Activated T-helper 1 cell treated with anti-CD3 and anti-CD28 coated beads, Interleukin-2, amount 50 U/mL, for 16 hours (primary cell): ENCODE measurements around the gene DDR2.

ENCODE experiments used
- DNase-seq, 2 donors: peaks; one replicate each; pipeline ENCODE4 v3.0.0-alpha.2; 2020; ENCODE audit warnings: low read depth in 1 of 2, low spot score in 1 of 2

DDR2 gene

DNA sequence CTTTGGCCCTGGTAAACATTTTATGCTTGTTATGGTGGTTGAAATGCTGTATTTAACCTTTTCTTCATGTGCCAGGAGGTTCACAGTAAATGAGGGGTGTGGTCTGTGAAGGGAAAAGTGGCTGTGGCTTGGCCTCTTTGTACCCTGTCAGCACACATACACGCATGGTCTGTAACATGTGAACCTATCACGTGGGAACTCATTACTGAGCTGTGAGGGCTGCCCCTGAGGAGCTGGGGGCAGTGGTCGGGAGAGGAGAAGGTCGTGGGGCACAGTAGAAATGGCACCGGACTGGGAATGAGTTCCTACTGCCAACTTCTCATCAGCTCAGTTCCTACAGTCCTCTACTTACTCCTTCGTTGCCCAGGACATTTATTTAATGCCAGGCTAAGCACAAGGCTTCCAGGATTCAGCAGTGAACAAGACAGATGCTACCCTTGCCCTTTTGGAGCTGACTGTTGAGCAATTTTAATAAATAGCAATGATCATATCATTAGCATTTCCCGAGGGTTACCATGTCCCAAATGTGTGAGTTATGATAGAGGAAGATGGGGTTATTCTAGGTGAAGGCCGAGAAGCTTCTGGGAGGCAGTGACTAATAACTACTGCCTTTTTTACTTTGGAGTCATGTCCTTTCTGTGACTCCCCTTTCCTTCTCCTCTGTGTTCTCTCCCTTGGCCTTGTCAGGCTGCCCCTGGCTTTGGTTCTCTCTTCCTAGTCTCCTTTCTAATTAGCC is 38.8 kb downstream of the DDR2 start:
- no peak for DNase-seq

DNA sequence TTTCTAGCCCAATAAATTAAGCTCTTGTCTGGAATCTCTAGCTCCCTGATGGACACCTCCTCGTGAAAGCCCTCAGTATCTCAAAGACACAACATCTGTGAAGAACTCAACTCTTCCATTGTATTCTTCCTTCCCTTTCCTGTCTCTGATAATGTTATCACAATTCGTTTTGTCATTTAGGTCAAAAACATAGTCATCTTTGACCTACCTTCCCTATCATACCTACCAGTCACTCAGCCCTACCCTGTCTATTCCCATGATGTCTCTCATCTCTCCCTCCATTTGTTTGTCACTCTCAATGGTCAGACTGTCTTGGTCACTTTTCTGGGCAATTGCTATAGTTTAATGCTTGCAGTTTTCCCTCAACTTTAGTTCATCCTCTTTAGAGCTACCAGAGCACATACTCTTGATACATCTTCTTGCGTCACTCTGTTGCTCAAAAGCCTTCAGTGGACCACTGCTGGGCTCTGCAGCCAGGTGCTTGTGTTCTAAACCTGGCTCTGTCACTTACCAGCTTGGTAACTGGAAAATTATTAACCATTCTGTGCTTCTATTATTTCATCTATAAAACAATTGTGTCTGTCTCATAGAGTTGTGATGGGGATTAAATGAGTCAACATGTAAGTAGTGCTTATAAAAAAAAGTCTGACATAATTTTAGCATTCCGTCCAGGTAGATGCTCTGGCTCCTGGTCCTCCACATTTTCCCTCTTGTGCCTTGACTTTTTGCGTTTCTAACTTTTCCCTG is 39.6 kb downstream of the DDR2 start:
- no peak for DNase-seq

DNA sequence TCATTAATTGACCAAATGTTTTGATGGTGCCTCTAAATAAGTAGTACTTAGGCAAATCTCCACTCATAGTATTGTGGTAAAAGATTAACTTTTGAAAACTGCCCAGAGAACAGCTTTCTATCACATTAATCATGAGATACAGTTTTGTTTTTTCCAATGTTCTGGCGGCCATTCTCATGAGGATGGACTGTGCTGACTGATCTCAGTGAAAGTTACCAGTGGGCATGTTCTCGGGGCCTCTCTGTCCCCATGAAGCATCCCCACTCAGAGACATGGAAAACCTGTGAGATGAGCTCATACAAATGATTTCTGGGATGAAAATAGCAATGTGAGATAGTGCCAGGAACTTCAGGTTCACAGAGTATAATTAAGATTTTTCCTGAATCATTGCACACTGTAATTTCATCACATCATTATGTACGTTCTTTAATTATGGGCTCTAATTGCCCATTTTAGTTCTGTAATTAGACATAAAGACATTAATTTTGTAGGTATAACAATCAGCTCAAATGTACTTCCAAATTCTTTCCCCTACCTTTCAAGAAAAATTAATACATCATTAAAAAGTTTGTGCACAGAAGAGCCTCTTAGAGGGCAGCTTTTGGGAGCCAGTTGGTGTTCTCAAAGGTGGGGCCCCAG is 40.5 kb downstream of the DDR2 start:
- no peak for DNase-seq

DNA sequence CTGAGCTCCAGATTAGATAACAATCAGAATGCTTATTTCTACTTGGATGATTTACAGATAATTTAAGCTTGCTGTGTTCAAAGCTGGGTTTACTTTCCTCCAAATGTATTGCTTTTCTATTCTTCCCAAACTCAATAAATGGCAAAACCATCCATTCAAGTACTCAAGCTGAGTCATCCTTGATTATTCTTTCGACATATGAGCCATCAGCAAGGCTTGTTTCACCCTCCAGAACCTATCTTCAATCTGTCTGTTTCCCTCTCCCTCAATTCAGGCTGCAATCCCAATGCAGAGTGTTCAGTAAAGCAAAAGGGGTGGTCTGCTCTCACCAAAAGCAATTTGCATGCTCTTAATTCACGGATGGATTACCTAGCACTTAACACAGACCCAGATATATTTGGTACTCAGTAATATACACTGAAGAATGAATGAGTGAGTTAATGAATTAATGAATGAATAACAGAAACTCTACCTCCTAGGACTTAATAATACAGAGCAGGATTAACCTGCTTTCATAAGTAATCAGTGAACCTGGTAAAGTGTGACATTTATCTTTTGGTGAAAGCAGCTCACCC is 41.9 kb downstream of the DDR2 start:
- no peak for DNase-seq

DNA sequence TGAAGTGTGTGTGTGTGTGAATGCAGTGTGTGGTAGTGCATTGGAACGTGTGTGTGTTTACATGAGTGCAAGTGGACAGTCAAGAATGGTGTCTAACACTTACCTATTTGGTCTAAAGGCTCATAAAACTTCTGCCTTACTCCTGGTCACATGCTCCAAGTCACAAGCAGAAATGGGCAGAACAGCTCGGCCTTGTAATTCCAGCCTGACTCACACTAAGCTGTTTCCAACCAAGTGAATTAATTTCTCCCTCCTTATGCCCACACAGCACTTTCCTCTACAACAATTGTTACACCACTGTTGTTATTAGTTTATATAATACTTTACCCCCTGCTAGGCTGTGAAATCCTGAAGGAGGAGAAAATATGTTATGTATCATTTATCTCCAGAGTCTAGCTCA is 43.8 kb downstream of the DDR2 start:
- DNase-seq, result no peak

DNA sequence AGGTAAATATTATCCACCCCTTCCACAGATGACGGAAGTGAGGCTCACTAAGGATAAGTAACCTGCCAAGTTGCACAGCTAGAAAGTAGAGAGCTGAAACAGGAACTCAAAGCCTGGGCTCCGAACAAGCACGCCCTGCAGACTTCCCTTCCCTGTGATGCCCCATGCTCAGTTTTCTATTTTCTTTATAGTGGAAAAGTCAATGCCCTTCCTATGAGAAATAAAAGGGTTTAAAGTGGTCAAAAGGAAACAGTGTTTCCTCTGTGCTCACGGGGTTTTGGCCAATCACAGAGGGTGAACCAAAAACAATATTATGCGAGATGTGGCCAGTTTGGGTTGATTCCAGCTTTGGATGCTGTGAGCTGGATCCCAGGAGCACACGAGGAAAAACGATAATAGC is 44.5 kb downstream of the DDR2 start:
- DNase-seq, result no peak

DNA sequence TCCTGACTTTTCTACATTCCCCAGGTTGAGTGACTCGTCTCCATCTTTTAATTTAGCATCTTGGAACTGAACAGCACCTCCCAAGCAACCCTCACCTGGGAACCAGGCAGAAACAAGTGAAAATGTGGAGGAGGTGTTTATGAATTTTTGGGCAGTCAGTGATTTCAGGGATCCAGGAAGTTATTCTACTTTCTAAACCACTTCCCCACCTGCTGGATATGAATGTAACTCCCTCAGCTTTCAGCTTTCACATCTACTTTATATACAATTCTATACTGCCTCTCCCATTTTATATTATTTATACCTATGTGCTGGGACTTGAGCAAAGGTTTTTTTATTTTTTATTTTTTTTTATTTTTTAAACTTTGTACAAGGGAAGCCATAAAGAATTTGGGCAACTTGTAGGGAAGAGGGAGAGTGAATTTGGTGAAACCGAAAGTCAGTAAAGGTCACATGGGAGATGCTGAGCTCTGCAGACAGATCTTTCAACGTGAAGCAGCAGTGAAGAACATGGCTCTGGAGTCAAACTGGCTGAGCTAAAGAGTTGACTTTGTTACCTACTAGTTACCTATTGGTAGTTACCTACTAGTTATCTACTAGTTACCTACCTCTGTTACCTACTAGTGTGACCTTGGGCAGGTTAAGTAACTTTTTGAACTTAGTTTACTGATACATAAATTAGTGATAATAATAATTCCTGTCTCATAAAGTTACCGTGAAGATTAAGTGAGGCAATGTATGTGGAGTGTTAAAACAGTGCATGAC is 45.5 kb downstream of the DDR2 start:
- no peak for DNase-seq

DNA sequence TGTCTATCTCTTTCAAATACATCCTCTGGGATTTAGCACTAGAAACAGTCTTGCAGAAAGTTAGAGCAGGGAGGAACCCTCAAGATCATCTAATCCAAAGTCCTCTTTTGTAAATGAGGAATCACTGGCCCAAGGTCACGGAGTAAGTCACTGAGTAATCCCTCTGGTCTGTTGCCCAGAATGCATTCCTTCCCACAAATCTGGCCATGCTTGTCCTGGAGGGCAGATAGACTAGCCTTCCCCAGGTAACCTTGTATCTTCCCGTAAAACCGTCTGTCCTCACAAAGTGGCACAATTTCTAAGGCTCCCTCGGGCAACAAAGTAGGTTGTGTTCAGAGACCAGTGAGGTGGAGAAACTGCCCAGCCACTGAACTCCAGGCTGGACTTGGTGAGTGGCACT is 46.2 kb downstream of the DDR2 start:
- DNase-seq, result no peak

DNA sequence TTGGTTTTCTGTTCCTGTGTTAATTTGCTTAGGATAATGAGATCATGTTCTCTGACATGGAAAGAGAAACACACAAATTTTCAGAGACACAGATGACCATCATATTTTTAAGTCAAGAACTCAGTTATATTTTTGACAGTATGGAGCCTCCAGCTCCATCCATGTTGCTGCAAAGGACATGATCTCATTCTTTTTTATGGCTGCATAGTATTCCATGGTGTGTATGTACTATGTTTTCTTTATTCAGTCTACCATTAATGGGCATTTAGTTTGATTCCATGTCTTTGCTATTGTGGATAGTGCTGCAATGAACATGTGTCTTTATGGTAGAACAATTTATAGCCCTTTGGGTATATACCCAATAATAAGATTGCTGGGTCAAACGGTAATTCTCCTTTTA is 47.0 kb downstream of the DDR2 start:
- no peak for DNase-seq

DNA sequence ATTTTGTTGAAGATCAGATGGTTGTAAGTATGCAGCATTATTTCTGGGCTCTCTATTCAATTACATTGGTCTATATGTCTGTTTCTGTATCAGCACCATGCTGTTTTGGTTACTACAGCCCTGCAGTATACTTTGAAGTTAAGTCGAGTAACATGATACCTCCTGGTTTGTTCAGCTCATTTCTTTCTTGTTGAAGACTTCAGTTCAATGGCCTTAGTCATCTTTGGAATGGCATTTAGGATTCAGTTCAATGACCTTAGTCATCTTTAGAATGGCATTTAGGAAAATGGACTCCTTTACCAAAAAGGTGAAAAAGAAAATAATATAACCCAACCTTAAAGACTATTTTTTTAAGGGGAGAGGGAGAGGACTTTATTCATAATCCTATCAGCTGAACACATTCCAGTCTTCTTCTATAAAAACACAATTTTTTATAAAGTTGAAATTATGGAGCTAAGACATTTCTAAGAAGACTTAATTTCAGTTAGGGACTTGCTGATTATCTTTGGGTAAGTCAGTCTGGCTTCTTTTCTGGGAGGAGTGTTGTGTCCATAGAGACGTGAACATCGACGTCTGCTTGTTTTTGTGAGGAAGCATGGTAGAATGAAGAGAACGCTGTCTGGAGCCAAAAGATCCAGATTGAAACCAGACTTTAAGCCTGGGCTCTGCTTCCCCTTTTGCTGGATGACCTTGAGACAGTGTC is 48.3 kb downstream of the DDR2 start:
- no peak for DNase-seq

DNA sequence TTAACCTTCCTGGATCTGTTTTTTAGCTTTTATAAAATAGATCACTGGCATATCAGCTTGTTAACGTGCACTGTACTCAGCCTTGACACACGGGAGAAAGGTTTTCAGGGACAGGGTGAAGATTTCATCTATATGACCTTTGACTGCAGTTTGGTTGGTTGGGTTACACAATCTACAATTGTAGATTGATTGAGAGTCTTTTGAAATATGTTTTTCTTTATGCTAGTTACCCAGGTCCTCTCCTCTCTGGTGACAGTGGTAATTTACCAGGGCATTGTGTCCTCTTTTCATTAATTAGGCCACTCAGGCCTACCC is 48.8 kb downstream of the DDR2 start:
- DNase-seq, result no peak

DNA sequence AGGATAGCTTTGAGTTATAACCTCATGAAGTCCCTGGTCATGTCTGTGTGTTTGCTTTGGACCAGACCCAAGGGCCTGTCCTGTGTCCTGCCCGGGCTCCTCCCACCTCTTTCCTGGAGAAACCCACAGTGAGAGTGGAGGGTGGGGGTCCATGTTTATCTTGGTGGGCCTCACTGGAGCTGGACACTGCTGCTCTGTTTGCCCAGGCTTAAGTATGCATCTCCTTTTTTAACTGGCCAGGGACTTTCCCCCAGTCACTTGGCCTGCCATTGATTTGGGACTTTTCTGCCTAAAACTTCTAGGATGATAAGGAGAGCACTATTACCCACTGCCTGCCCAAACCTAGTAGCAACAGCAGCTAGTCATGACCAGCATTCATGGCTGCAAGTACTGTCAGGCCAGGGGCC is 49.8 kb downstream of the DDR2 start:
- DNase-seq, result no peak

DNA sequence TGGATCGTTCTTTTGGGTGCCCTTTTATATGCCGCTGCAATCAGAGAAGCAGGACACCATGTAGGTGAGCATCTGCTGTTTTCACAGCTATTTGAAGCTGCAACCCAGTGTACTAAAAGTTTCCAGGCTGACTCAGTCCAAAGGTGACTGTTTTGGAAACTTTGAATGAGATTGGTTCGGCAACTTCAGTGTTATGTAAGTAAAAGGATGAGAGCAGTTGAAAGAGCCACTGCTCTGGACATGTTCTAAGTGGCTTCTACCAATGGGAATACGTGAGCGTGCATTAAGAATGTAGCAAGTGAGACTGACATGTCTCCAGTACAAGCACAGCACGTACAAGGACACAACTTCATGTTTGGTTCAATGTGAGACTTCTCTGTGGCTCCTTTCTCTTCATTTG is 55.6 kb downstream of the DDR2 start:
- no peak for DNase-seq

DNA sequence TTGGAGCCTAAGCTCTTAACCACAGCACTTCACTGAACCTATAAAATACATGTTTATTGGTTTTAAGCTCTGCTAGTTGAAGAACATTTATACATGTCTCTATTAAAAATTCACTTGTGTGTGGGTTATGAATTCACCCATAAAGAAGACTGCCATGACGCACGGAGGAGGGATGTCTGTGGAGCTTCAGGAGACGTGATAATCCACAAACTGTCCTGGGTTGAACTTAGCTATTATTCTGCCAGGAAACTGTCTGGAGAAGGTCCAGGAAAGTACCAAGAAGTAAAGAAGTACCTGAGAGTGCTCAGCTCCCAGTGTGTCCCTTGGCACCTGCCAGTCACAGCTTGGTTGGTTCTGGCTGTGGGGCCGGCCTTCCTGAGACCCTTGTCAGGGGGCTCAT is 56.3 kb downstream of the DDR2 start:
- no peak for DNase-seq

DNA sequence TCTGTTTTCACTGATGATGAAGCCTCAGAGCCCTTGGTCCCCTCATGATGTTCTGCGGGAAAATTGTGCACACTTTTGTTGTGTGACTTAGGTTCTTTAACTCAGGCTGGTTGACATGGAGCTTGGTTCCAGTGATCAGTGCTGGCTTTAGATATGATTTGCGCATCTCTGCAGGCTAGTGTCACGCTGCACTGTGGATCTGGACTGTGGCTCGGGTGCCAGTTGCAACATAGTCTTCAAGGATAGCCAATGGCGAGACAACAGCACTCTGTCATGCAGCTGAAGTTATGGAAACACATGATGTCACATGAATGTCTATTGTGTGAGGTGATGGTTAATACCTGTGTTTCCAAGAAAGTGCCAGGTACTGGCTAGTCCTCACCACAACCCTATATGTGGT is 56.7 kb downstream of the DDR2 start:
- DNase-seq, result no peak

DNA sequence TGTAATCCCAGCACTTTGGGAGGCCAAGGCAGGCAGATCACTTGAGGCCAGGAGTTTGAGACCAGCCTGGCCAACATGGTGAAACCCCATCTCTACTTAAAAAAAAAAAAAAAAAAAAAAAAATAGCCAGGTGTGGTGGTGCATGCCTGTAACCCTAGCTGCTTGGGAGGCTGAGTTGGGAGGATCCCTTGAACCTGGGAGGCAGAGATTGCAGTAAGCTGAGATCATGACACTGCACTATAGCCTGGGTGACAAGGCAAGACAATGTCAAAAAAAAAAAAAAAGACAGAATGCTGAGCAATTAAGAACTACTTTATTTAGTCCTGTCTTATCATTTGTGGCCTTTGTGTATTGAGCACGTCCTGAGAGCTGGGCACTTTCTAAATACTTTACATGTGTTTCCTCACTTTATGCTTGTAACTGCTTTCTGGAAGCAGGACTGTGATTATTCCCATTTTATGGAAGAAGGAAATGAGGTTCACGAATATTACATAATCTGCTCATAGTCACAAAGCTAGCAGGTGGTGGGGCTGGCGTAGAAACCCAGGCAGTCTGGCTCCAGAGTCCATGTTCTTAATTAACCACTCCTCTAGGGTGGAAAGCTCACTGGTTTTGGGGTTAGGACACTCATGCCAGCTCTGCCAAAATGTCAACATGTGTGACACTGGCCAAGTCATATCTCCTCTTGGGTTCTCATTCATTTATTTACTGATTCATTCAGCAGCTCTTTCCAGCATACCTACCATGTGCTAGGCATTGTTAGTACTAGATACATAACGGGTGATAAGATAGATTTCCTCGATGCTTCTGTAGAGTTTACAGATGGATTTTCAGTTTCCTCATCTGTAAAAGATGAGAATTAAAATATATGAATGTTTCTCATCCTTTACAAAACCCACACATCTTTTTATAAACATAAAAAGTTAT is 57.7 kb downstream of the DDR2 start:
- DNase-seq, result no peak

DNA sequence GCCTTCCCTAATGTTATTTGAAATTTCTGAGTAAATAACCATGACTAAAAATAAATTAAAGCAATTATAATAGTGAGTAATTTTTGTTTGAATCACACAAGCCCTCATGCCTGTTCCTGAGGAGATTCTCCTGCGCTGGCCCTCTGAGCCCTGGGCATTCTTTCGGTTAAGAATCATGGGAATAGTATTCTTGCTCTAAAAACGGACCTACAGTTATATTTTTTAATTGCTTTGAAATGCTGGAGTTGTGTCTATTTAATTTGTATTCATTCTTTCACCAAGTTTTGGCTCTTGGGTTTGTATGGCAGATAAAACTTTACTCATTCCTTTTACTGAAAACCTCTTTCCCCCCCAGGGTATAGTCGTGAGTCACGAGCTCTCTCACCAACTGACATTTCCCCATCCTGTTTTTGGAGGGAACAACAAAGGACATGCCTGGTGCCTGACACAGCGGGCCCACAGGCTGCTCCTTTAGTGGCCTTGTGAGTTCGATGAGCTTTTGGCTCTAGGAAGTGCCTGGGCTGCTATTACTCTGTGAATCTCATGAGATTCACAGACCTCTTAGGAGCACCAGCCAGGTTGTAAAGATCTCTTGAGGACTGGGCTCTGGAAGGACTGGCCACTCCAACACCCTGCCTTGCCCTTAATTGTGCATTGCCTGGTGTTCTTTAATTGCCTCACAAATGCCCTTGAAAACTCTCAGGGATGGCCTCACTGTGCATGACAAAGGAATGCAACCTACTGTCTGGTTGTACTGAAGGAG is 58.6 kb downstream of the DDR2 start:
- DNase-seq, result no peak

DNA sequence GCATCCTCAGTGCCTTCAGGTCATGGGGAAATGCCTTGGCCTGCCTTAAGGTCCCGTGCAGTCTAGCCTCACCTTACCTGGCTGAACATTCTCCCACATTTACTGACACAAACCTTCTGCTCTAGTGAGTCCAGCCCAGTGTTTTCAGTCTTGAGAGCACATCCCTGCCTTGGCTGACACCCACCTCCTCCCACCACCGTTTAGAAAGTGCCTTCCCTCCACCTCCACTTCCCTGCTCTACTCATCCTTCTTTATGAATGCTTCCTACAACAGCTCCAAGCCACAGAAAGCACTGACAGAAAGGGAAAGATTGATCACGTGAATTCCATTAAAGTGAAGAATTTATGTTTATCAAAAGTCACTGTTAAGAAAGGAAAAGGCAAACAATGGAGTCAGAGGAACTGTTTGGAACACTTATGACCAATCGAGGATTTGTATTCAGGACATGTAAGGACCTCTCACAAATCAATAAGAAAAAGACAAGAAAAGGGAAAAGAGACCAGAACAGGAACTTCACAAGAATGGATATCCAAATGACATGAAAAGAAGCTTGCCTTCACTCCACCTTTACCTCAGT is 59.8 kb downstream of the DDR2 start:
- no peak for DNase-seq

DNA sequence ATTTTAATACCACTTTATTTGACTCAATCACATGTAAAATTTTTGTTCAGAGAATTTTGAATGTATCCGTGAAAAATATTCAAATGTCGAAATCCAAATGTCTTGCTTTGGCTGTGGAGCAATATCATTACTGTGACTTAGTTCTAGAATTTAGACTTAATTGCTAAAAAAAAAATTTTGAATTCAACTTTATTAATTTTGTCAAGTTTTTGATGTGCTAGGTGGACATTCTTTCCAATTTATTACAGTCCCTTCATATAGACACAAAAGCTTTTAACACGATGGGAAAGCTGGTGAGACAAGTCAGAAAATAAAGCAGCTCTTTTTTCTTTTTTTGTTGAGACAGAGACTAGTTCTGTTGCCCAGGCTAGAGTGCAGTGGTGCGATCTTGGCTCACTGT is 62.6 kb downstream of the DDR2 start:
- no peak for DNase-seq
